HuH-7.5 (cell line): ENCODE measurements around the gene ZNF823.
A peak's percentile ranks its signal among the peaks of the same experiment; 100 is the strongest.
"Not testable (repeated sequence)": the region's sequence is repeated elsewhere in the genome, so short reads cannot be mapped to it uniquely, and the experiment has no call there.

Experiments used
- DNase-seq: peaks from one replicate; pipeline ENCODE4 v3.0.0; 2011; ENCODE audit warnings: low spot score

ZNF823 gene

GRCh38 chr19:11738746-11739620, at the start of gene ZNF823:
TSS of gene ZNF823 (minus strand) at chr19:11738946. CDS start at chr19:11738819, 127 bp downstream.
- DNase-seq = peak; percentile 85

DNA sequence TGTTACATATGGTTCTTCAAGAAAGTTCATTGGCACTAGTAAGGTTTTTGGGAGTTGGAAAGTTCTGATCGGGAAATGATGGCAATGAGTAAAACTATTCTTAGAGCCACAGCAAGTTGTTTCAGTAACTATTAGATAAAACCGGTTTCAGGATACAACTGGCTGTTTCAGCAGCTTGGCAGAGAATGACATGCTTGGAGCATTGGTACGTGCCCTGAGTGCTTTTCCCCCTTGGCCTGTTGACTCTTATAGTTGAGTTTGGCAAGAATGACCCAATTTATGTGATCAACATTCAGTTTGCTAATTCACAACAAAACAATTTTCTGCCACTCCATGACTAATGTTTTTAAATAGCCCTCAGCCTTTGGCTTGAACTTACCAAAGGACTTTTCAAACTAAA, 48.8 kb upstream of the ZNF823 start:
- no peak for DNase-seq

GRCh38 chr19:11784356-11784755, 45.6 kb upstream of the ZNF823 start:
- DNase-seq = no peak

DNA sequence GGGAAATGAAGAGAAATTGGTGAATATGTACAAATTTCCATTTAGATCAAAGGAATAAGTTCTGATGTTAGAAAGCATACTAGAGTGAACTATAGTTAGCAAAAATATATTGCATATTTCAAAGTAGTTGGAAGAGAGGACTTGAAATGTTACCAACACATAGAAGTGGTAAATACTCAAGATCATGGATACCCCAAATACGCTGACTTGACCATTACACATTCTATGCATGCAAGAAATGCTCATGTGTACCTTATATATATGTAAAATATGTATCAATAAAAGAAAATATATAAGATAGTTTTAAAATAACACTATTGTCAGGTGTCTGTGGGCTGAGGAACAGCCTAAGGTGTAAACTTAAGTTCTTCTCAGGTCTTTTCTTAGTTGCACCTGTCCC, 45.0 kb upstream of the ZNF823 start:
- no peak for DNase-seq

- DNase-seq = no peak
Observed at GRCh38 chr19:11781295-11782057, 42.7 kb upstream of the ZNF823 start.

GRCh38 chr19:11780431-11781020, 41.8 kb upstream of the ZNF823 start:
- DNase-seq = no peak

- DNase-seq = not testable (repeated sequence)
Observed at GRCh38 chr19:11776669-11777068, 37.9 kb upstream of the ZNF823 start.

DNA sequence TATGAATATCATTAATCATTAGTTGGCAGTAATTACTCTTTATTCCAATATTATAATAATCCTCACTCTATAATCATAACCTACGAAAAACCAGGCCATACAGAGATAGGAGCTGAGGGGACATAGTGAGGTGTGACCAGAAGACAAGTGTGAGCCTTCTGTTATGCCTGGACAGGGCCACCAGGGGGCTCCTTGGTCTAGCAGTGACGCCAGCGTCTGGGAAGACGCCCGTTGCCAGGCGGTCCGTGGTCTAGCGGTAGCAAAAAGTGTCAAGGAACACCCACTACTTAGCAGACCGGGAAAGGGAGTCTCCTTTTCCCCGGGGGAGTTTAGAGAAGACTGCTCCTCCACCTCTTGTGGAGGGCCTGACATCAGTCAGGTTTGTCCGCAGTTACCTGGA, 32.8 kb upstream of the ZNF823 start:
- not testable (repeated sequence) for DNase-seq

DNA sequence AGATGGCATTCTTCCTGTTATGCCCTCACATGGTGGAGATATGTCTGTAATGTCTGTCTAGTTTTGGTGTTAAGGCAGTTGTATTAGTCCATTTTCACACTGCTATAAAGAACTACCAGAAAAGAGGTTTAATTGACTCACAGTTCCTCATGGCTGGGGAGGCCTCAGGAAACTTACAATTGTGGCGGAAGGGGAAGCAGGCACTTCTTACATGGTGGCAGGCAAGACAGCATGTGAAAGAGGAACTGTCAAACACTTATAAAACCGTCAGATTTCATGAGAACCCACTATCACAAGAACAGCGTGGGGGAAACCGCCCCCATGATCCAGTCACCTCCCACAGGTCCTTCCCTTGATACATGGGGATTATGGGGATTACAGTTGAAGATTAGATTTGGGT, 31.2 kb upstream of the ZNF823 start:
- DNase-seq = no peak

DNA sequence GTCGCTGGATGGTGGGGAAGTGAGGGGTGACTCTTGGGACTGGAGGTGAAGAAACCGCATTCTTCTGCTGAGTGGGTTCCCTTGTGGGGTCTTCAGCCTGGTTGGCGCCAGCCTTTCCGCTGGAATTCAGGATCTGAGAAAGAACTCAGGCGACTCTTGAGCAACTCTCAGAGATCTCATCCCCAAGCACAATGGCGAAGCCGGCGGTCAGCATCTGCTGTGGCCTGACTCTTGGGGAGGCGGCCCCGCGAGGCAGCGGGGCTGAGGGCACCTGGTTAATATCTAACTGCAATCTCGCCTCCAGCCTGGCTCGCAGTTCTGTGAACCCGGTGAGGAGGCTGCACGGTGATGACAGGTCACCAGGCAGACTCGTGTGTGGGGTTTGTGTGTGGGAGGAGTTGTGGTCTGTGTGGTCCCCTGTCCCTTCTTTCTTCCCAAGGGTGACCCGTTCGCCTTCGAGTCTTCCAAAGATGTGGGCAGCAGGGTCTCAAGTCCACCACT, 28.9 kb upstream of the ZNF823 start:
- peak; percentile 25 for DNase-seq

DNA sequence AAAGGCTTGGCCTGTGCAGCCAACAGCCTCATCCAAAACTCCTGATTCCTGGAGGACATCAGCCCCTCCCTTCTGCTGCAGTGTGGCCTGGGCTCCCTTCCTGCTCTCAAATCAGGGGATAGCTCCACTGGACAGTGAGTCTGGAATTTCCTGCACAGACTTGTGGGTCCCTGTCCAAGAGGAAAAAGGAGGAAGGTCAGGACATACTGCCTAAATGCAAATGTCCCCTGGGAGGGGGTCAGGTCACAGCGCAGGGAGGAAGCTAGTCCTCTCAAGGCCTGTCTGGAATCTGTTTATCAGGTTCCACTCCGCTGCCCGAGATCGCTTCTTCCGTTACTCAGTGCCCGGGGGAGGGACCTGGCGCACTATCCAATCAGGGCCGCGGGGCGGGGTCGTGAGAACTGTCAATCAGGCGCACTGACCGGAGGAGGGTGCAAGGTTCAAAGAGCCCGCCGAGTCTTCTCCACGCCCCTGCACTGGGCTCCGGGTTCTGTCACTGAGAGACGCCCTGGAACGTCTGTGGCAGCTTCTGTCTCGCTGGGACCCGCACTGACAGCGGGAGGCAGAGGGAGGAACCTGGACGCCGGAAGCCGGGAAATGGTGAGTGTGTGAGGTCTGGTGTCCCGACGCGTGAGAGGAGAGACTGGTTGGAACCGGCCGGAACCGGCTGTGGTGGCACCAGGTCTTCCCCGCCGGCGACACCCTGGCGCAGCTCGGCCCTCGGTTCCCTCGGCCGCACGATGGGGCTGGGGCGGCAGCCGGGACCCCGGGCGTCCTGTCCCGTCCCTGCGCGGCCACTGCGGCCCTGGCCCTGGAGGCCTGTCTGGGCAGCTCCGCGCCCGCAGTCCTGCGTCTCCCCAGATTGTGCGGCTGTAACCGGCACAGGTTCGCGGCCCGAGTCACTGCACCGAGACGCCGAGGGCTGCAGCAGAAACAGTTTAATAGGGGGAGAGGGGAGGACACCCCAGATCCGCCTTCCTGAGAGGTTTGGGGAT, 28.1 kb upstream of the ZNF823 start, which contains the start of gene ZNF441:
TSS of gene ZNF441 (plus strand) at position 404 of the 995 bp plus-strand sequence. CDS start at position 598, 194 bp downstream.
- DNase-seq = peak; percentile 83

GRCh38 chr19:11763611-11764010, 24.9 kb upstream of the ZNF823 start:
- DNase-seq = no peak

DNA sequence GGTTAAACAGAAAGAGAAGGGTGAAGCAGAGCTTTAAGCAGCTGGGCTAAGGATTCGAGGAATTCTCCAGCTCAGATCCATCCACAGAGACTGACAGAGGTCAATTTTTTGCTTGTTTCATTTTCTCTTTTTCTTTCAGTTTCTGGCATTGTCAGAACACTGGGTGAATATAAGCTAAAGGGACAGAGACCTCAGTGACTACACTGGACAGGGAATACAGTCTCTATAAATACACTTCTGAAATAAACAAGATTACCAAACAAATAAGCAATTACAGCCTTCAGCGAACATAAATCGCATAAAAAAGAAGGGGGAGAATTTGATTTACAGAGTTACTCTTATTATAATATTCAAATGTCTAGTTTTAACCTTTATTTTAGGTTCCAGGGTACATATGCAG, 24.4 kb upstream of the ZNF823 start:
- no peak for DNase-seq

DNA sequence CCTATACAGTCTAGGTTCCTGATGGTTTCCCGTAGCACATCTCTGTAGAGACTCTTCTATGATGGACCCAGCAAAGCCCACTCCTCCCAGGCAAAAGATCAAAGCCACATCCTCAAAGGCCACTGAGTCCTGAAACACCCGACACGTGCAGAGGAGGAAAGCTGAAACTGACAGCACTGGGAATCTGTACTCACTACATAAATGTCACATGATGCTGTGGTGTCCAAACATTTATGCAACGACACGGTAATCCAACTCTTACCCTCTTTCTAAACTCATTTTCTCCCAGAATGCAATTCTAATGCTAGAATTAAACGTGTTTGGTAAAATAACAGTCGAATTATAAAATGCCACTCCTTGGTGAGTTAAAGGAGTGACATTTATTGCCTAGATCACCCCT, 21.1 kb upstream of the ZNF823 start:
- no peak for DNase-seq

GRCh38 chr19:11756965-11757364, 18.2 kb upstream of the ZNF823 start:
- DNase-seq = no peak

DNA sequence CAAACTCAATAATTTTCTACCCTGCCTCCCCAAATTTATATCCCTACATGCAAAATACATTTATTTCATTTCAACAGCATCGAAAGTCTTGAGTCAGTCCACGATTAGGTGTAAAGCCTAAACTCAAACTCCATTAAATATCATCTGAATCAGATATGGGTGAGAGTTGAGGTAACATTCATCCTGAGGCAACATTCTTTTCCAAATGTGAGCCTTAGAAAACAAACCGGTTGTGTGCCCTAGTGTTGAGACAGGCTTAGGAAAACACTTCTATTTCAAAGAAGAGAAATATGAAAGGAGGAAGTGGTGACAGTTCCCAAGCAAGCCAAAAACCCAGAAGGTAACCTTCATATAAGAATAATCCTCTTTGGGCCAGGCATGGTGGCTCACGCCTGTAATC, 15.9 kb upstream of the ZNF823 start:
- DNase-seq = no peak

DNA sequence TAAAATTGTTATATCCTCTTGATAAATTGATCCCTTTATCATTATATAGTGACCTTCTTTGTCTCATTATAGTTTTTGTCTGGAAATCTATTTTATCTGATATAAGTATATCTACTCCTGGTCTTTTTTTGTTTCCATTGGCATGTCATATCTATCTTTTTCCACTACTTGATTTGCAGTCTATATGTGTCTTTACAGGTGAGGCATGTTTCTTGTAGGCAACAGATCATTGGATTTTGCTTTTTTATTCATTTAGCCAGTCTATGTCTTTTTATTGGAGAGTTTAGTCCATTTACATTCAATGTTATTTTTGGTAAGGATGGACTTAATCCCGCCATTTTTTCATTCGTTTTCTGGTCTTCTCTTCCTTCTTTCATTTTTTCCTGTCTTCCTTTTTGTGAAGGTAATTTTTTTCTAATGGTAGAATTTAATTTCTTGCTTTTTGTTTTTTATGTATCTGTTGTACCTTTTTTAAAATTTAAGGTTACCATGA, 13.5 kb upstream of the ZNF823 start:
- DNase-seq = no peak

GRCh38 chr19:11749751-11750150, 11.0 kb upstream of the ZNF823 start:
- no peak for DNase-seq

DNA sequence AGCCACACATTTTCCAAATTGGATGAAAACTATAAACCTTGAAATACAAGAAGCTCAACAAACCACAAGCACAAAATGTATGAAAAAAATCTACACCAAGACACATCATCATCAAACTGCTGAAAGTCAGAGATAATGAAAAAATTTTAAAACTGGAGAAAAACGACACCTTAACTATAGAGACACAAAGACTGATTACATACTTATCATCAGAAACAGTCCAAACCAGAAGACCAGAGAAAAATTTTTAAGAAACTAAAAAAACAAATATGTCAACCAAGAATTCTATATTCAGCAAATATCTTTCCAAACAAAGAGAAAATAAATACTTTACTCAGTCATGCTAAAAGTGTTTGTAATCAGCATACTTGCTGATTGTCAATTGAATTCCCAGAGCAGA, 8.5 kb upstream of the ZNF823 start:
- DNase-seq = no peak

GRCh38 chr19:11745869-11746268, 7.1 kb upstream of the ZNF823 start:
- DNase-seq = no peak
